Placental epithelial cell (primary cell): Measurements from ENCODE around the gene TMCO5A. TPM values are rescaled to one million over a fixed set of nuclear protein-coding genes. Genes with fewer than 3 reads are reported as not detected.

Source experiments
- total RNA-seq: library from RNA; depleted of rRNA; stranded (reverse); fragments of >200 nt; gene quantifications from 2 replicates; pipeline ENCODE4 v1.2.3, GENCODE V29; 2012

TMCO5A gene
- total RNA-seq: not detected in 2 replicates

GRCh38 chr15:37934340-37934739, at the start of gene TMCO5A:
Gene TMCO5A (plus strand): TSS chr15:37934640. CDS start chr15:37936324, 1,684 bp downstream.

